Aorta (tissue), 4 donors: ENCODE measurements around the gene TADA2B. TPM values are rescaled to one million over a fixed set of nuclear protein-coding genes. Genes with fewer than 3 reads are reported as not detected.

Experiments used
- polyA plus RNA-seq, 2 donors: library from polyadenylated mRNA; stranded (reverse); fragments of 200-250 nt; gene quantifications; one replicate each; pipeline ENCODE4 v1.2.3, GENCODE V29; 2013
- total RNA-seq, 2 donors: library from RNA; stranded (reverse); fragmentation: NEBNext Ultra II Directional; extraction: Animal tissue kit (Norgen Biotek cat#: 25700); gene quantifications; one replicate each; pipeline ENCODE4 v1.2.1, GENCODE V29; 2021
- donor health status: healthy with polysubstance abuse.
- donor health status: Bipolar disorder and iron deficiency.
- donor health status: DM: no; HTN: no; CAD: no.
- donor health status: DM: yes; HTN: yes; CAD: no.

Gene TADA2B
- total and polyA plus RNA-seq, 4 donors = 6.5 to 19.2 (median 13.3) TPM

Other genes starting within 250 kb of the TADA2B start
- 10 to 100 TPM; 33.8 to 59.7 TPM for gene TBC1D14, start 133.5 kb upstream of the TADA2B start, total RNA-seq
- 10 to 100 TPM; 12.9 to 17.9 TPM for gene TBC1D14, start 133.5 kb upstream of the TADA2B start, polyA plus RNA-seq
- 10 to 100 TPM; 16.1 to 22.0 TPM for gene GRPEL1, start 24.7 kb downstream of the TADA2B start, total RNA-seq
- 10 to 100 TPM; 11.1 to 21.2 TPM for gene GRPEL1, start 24.7 kb downstream of the TADA2B start, polyA plus RNA-seq
- 1 to 10 TPM; 2.3 to 8.4 TPM for gene SORCS2, start 149.2 kb downstream of the TADA2B start, total RNA-seq
- gene SORCS2, start 149.2 kb downstream of the TADA2B start, polyA plus RNA-seq = 1 to 10 TPM in 1 of 2 donors, under 1 TPM in 1; 0.05 to 1.4 TPM